Gastroesophageal sphincter (tissue), 4 donors: Measurements from ENCODE around the gene DMBX1. TPM values are rescaled to one million over a fixed set of nuclear protein-coding genes. Genes with fewer than 3 reads are reported as not detected.

Source experiments
- ATAC-seq: fragments of 150-250 bp; one replicate; pipeline ENCODE4 v1.9.1; 2016; ENCODE audit warnings: mild to moderate bottlenecking, moderate library complexity
- H3K27ac ChIP-seq, 4 donors: fragments of 200-600 bp; sonication (generic) in 3 of 4; 1 replicate in 3 of 4; 2 replicates in 1 of 4; pipeline ENCODE4 v1.5.1; 2016 to 2019
- H3K27me3 ChIP-seq: fragments of 200-600 bp; sonication (generic); one replicate; pipeline ENCODE4 v1.5.1; 2019
- H3K36me3 ChIP-seq, 2 donors: fragments of 200-600 bp; sonication (generic); one replicate each; pipeline ENCODE4 v1.5.1; 2019; ENCODE audit warnings: control low read depth in 1 of 2
- H3K4me1 ChIP-seq, 3 donors: fragments of 200-600 bp; sonication (generic); 1 replicate in 2 of 3; 2 replicates in 1 of 3; pipeline ENCODE4 v1.5.1; 2016 to 2019; ENCODE audit warnings: control low read depth in 2 of 3
- H3K4me3 ChIP-seq, 2 donors: fragments of 200-600 bp; sonication (generic); one replicate each; pipeline ENCODE4 v1.5.1; 2019; ENCODE audit warnings: mild to moderate bottlenecking in 1 of 2, moderate library complexity in 1 of 2
- H3K9me3 ChIP-seq, 3 donors: fragments of 200-600 bp; sonication (generic); one replicate each; pipeline ENCODE4 v1.5.1; 2017 to 2019; ENCODE audit warnings: control low read depth in 2 of 3
- CTCF ChIP-seq, 4 experiments: fragments of 200-600 bp in 2 of 4; fragments of 450-650 bp in 2 of 4; sonication (generic) in 1 of 4; IDR thresholded peaks; one replicate each; pipeline ENCODE4 v1.5.1; 2017 to 2019; ENCODE audit warnings: antibody characterized with exemption in 4 of 4, mild to moderate bottlenecking in 2 of 4, moderate library complexity in 2 of 4
- EP300 ChIP-seq: sonication (generic); formaldehyde crosslinking; IDR thresholded peaks from one replicate; pipeline ENCODE4 v1.6.1; 2017; ENCODE audit warnings: antibody characterized with exemption, mild to moderate bottlenecking
- POLR2A ChIP-seq, 2 donors: fragments of 450-650 bp; IDR thresholded peaks; one replicate each; pipeline ENCODE4 v1.6.1; 2017; ENCODE audit warnings: antibody characterized with exemption in 2 of 2, mild to moderate bottlenecking in 2 of 2, moderate library complexity in 1 of 2
- POLR2AphosphoS5 ChIP-seq: sonication (generic); formaldehyde crosslinking; IDR thresholded peaks from one replicate; pipeline ENCODE4 v1.6.1; 2017; ENCODE audit warnings: antibody characterized with exemption
- whole genome bisulfite sequencing, 2 donors: methylation state at CpG; one replicate each; pipeline ENCODE4 v1.1.5; 2018; ENCODE audit warnings: low coverage in 1 of 2; 5-methylcytosine and 5-hydroxymethylcytosine counted together
- total RNA-seq, 4 donors: library from RNA; depleted of rRNA; stranded (reverse); fragments of >200 nt; gene quantifications; one replicate each; pipeline ENCODE4 v1.1.0, GENCODE V29; 2016

The DMBX1 gene
- total RNA-seq, 4 donors from 2014 or later = not detected

DNA sequence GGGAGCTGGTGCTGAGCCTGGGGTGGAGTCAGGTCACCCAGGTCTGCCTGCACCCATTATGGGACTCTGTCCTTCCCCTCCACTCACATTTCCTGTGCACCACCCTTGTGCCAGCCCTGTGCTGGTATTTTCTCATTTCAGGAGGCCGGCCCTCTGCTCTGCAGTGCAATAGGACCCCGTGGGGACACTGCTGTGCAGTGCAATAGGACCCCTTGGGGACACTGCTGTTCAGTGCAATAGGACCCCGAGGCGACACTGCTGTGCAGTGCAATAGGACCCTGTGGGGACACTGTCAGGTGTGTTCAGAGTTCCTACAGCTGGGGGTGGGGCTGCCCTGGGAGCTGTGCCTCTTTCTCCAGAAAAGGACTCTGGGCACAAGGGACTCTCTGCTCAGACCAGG lies 36.2 kb upstream of the DMBX1 start:
- H3K27ac ChIP-seq = no peak overlapping the region
- peaks cover 64% of the 10 kb centered on the region for H3K27me3 ChIP-seq

DNA sequence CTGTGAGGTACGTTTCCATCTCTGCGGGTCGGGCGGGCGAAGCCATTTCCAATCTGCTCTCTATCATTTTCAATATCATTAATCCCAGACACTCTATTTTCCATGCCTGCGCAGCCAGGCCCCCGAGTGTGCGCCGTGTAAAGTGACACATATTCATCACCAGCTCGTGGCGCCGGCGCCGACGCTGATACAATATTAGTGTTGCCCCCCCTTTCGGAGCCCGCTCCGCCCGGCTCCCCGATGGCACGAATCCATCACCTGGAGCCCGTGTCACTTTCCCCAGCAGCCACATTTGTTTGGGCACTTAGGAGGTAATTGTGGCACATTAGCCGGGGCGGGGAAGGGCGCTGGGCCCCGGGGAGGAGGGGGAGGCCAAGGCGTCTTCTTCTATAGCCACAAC lies 33.7 kb upstream of the DMBX1 start:
- no peak overlapping the region for H3K27ac ChIP-seq
- H3K4me1 ChIP-seq = no peaks in the 10 kb centered on the region
- 94% methylated on average over 15 of the region's 27 CpGs; no CpG with 5 or more reads in 1 of the 2 donors for WGBS, 2 donors
- ATAC-seq = no peak
- H3K36me3 ChIP-seq = no peaks in the 10 kb centered on the region
- H3K27me3 ChIP-seq = peaks cover 41% of the 10 kb centered on the region
- no peaks in the 10 kb centered on the region for H3K9me3 ChIP-seq
- H3K4me3 ChIP-seq = no peak overlapping the region
- TF ChIP-seq CTCF (IDR thresholded peaks at IDR 0.05) = no peak

More for the DNA sequence above, 36.2 kb upstream of the DMBX1 start:
- no CpG with 5 or more reads among the region's 4 CpGs for WGBS, 2 donors
- no peaks in the 10 kb centered on the region for H3K9me3 ChIP-seq
- ATAC-seq = no peak
- no peak for TF ChIP-seq EP300
- TF ChIP-seq CTCF (IDR thresholded peaks at IDR 0.05) = no peak
- no peak for TF ChIP-seq POLR2A (IDR thresholded peaks at IDR 0.05)
- no peak for TF ChIP-seq POLR2AphosphoS5
- no peaks in the 10 kb centered on the region for H3K36me3 ChIP-seq
- H3K4me1 ChIP-seq = peaks cover 0 to 4% (median 0%) of the 10 kb centered on the region in 3 donors
- no peak overlapping the region for H3K4me3 ChIP-seq

DNA sequence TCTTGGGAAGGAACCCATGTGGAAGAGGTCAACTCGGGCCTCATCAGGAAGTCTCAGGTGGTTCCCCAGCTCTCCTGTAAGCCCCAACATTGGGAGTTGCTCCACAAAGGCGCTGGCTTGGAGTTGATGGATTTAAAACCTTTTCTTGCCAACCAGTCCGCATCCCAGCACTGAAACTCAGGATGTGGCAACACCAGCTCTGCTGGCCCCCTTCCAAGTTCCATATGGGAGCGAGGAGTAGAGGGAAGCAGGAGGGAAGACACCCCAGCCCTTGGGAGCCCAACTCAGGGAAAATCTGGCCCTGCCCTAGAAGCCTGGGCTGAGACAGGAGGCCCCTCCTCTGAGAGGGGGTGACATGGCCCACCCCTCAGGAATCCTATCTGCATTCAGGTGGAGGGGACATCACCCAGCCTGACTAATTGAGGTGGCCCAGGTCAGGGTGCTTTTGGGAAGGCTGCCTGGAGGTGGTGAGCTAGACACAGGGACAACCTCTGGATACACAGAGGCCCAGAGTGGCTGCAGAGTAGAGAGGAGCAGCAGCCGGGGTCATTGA lies 33.1 kb upstream of the DMBX1 start:
- ATAC-seq = no peak
- Histone ChIP-seq H3K27me3 (peaks cover 38% of the 10 kb centered on the region), H3K36me3 (no peaks in the 10 kb centered on the region), H3K9me3 (no peaks in the 10 kb centered on the region), H3K4me1 (no peaks in the 10 kb centered on the region), H3K4me3 (no peak overlapping the region), H3K27ac (no peak overlapping the region)
- no peak for TF ChIP-seq POLR2AphosphoS5
- no peak for TF ChIP-seq EP300
- no peak for TF ChIP-seq CTCF (IDR thresholded peaks at IDR 0.05)
- WGBS, 2 donors = no CpG with 5 or more reads among the region's 5 CpGs

DNA sequence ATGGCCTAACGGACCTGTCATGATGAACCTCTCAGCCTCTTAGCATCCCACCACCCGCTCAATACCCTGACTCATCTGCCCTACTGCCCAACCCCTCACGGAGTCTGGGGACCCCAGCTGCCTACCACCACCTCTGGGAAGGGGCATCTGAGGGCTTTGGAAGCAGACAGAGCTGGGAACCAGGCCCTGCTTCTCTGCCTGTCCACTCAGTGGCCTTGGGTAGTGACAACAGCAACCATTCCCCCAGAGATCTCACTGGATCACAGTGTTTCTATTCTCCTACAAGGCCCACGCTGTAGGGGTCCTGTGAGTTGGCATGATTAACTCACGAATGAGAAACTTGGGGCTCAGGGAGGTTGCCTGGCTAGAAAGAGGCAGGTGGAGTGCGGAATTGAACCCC lies 32.5 kb upstream of the DMBX1 start:
- ATAC-seq = no peak
- Histone ChIP-seq H3K4me1 (no peaks in the 10 kb centered on the region), H3K27ac (no peak overlapping the region), H3K36me3 (no peaks in the 10 kb centered on the region), H3K27me3 (peaks cover 38% of the 10 kb centered on the region), H3K9me3 (no peaks in the 10 kb centered on the region), H3K4me3 (no peak overlapping the region)
- no peak for TF ChIP-seq POLR2A (IDR thresholded peaks at IDR 0.05)
- TF ChIP-seq EP300 = no peak
- no peak for TF ChIP-seq POLR2AphosphoS5
- TF ChIP-seq CTCF (IDR thresholded peaks at IDR 0.05) = no peak
- 82 to 91% methylated on average over 4 to 6 of the region's 6 CpGs for WGBS, 2 donors

DNA sequence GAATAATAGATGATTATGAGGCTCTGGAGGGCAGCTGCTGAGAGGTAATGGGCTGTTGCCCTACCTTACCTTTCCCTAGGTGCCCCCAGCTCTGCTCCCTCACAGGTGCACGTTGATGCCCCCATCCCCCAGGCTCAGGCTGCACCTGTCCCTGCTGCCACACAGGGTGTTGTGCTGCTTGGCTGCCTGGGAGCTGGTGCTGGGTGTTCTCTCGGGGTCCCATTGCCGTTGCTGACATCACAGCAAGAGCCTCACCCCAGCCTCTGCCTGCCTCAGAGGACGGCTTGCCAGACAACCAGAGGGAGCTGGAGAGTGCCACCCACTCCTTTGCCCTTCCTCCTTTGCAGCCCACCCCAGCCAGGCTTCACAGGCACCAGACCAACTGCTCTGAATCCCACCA lies 31.4 kb upstream of the DMBX1 start:
- Histone ChIP-seq H3K36me3 (no peaks in the 10 kb centered on the region), H3K9me3 (no peaks in the 10 kb centered on the region), H3K4me1 (no peaks in the 10 kb centered on the region), H3K27me3 (peaks cover 37% of the 10 kb centered on the region), H3K4me3 (no peak overlapping the region), H3K27ac (no peak overlapping the region)
- WGBS, 2 donors = 20% methylated on average over 1 of the region's 4 CpGs; no CpG with 5 or more reads in 1 of the 2 donors
- ATAC-seq = no peak
- TF ChIP-seq CTCF (IDR thresholded peaks at IDR 0.05) = no peak
- TF ChIP-seq POLR2A (IDR thresholded peaks at IDR 0.05) = no peak
- TF ChIP-seq POLR2AphosphoS5 = no peak
- no peak for TF ChIP-seq EP300
